Karpas-422 (cell line): ENCODE measurements around the gene C22orf42. TPM values are rescaled to one million over a fixed set of nuclear protein-coding genes. Genes with fewer than 3 reads are reported as not detected.
"Not testable (repeated sequence)": the region's sequence is repeated elsewhere in the genome, so short reads cannot be mapped to it uniquely, and the experiment has no call there.

Source experiments
- DNase-seq: peaks from one replicate; pipeline ENCODE4 v3.0.0-alpha.2; 2015
- H2AFZ ChIP-seq: fragments of 200-600 bp; sonication (generic); 2 replicates; pipeline ENCODE4 v1.6.1; 2014; ENCODE audit warnings: antibody characterized with exemption, low read length, mixed read lengths
- H3K27ac ChIP-seq: fragments of 200-600 bp; sonication (generic); 2 replicates; pipeline ENCODE4 v1.5.1; 2014; ENCODE audit warnings: mild to moderate bottlenecking, low read length, moderate library complexity
- H3K27me3 ChIP-seq: fragments of 200-600 bp; sonication (generic); 2 replicates; pipeline ENCODE4 v1.6.1; 2014; ENCODE audit warnings: low read length, mixed read lengths
- H3K36me3 ChIP-seq: fragments of 200-600 bp; sonication (generic); 2 replicates; pipeline ENCODE4 v1.6.1; 2014; ENCODE audit warnings: low read length, mixed read lengths; ENCODE audit not compliant: insufficient read depth
- H3K4me1 ChIP-seq: fragments of 200-600 bp; sonication (generic); 2 replicates; pipeline ENCODE4 v1.6.1; 2014; ENCODE audit warnings: mild to moderate bottlenecking, low read length, mixed read lengths
- H3K4me2 ChIP-seq: fragments of 200-600 bp; sonication (generic); 2 replicates; pipeline ENCODE4 v1.6.1; 2014; ENCODE audit warnings: low read length, low read depth, mild to moderate bottlenecking; ENCODE audit not compliant: poor library complexity, severe bottlenecking
- H3K4me3 ChIP-seq: fragments of 200-600 bp; sonication (generic); 2 replicates; pipeline ENCODE4 v1.5.1; 2014; ENCODE audit warnings: mild to moderate bottlenecking, antibody characterized with exemption, low read length, mixed read lengths
- H3K79me2 ChIP-seq: fragments of 200-600 bp; sonication (generic); 2 replicates; pipeline ENCODE4 v1.6.1; 2014; ENCODE audit warnings: mild to moderate bottlenecking, low read length, mixed read lengths
- H3K9ac ChIP-seq: fragments of 200-600 bp; sonication (generic); 2 replicates; pipeline ENCODE4 v1.6.0; 2014; ENCODE audit warnings: low read length
- H3K9me2 ChIP-seq: fragments of 200-600 bp; sonication (generic), shearing (Covaris generic); replicated peaks from 2 replicates; pipeline ENCODE4 v1.6.0; 2014; ENCODE audit warnings: mild to moderate bottlenecking, low read length, moderate library complexity; ENCODE audit not compliant: insufficient read depth
- H3K9me3 ChIP-seq: fragments of 300-700, 200-600 bp; sonication (generic); 2 replicates; pipeline ENCODE4 v1.6.1; 2014; ENCODE audit warnings: low read length, mixed read lengths
- H4K20me1 ChIP-seq: fragments of 200-600 bp; sonication (generic); 2 replicates; pipeline ENCODE4 v1.6.1; 2014; ENCODE audit warnings: mild to moderate bottlenecking, antibody characterized with exemption, low read length, low read depth; ENCODE audit not compliant: insufficient read depth
- total RNA-seq: library from RNA; depleted of rRNA; stranded (reverse); fragments of >200 nt; shearing (Covaris generic); gene quantifications from 2 replicates; pipeline ENCODE4 v1.2.3, GENCODE V29; 2014; ENCODE audit warnings: low replicate concordance

Gene C22orf42
- total RNA-seq, 1 experiment from 2014 or later: not detected

DNA sequence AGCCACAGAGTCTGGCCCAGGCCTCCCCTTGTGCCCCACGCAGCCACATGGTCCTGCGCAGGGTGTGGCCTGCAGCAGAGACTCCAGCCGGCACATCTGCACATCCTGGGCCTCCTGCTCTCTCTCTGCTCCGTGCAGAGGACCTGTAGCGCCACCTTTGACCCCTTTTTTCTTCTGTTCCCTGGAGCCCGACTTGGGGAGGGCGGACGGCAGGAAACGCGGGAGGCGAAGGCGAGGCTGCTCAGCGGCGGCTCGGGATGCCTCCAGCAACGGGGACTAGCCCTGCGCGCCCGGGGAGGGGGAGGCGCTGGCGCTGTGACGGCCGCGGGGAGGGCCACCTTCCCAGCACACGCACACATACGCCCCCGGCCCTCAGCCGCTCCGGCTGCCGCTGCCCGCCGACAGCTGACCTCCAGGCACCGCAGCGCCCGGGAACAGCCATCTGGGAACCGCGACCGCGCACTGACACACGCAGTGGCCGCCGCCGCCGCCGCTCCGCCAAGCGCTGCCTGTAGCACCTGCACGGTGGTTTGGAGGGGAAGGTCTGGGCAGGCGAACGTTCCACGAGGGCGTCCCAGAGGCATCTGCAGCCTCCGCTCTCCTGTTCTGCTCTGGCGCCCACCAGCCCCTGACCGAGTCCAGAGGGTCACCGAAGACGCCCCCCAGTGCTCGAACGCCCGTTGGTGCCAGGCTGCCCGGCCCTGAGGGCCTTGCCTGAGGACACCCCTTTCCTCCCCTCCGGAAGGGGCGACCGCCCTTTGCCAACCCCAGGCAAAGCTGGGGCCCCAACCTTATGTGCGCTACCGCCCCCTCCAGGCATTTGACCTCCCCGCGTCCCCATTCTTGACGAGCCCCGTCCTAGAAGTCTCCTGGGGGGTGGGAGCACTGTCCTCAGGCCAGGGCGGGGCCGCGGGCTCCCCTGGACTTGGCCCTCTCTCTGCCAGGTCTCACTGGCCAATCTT is 16.9 kb upstream of the C22orf42 start:
- Histone ChIP-seq H3K27ac (no peak overlapping the region), H3K4me3 (no peak overlapping the region), H3K4me1 (no peaks in the 10 kb centered on the region), H3K9me2 (no peaks in the 10 kb centered on the region), H3K79me2 (no peaks in the 10 kb centered on the region), H3K27me3 (no peaks in the 10 kb centered on the region), H2AFZ (no peak overlapping the region), H3K4me2 (no peak overlapping the region), H3K36me3 (no peaks in the 10 kb centered on the region), H4K20me1 (no peaks in the 10 kb centered on the region), H3K9me3 (no peaks in the 10 kb centered on the region), H3K9ac (no peak overlapping the region)
- no peak for DNase-seq

DNA sequence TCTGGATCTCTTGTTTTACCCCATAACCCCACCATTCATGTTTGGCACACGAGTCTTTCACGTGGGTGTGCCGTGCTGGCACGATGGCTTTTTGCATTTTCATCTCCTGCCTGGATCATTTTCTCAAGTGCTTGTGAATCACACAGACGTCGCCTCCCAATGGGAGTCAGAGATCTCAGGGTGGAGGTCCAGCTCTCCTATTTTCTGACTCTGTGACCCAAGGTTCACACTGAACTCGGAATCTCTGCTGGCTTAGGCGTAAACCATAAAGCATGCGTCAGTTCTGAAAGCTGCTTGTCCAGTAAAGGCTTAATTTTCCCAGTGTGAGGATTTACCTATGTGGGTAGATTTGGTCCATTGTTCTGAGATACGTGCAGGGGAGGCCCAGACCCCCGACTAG is 16.0 kb upstream of the C22orf42 start:
- Histone ChIP-seq H3K4me3 (no peak overlapping the region), H3K9me2 (no peaks in the 10 kb centered on the region), H3K9ac (no peak overlapping the region), H4K20me1 (no peaks in the 10 kb centered on the region), H3K79me2 (no peaks in the 10 kb centered on the region), H3K27me3 (no peaks in the 10 kb centered on the region), H3K27ac (no peak overlapping the region), H3K36me3 (no peaks in the 10 kb centered on the region), H3K4me1 (no peaks in the 10 kb centered on the region), H3K4me2 (no peak overlapping the region), H2AFZ (no peak overlapping the region), H3K9me3 (no peaks in the 10 kb centered on the region)
- no peak for DNase-seq

DNA sequence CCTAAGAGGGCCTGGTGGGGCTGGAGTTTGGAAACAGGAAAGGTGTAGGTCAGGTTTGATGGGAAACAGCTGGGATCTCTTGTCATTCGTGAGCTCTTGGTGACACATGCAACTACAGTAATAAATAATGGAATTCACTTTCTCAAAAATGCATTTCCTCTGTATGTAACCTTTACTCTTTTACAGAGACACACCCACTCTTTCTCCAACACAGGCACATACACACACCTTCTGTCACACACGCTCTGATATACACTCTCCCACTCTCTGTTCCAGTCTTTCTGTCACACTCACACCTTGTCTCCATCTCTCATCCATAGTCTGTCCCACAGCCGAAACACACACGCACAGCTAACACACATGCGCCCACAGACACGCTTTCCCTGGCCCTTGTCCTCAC is 6.6 kb upstream of the C22orf42 start:
- Histone ChIP-seq H3K27me3 (no peaks in the 10 kb centered on the region), H2AFZ (no peak overlapping the region), H3K9me3 (no peaks in the 10 kb centered on the region), H3K4me3 (no peak overlapping the region), H3K4me1 (no peaks in the 10 kb centered on the region), H3K9me2 (no peaks in the 10 kb centered on the region), H3K79me2 (no peaks in the 10 kb centered on the region), H3K36me3 (no peaks in the 10 kb centered on the region), H3K9ac (no peak overlapping the region), H3K4me2 (no peak overlapping the region), H3K27ac (no peak overlapping the region), H4K20me1 (no peaks in the 10 kb centered on the region)
- no peak for DNase-seq

DNA sequence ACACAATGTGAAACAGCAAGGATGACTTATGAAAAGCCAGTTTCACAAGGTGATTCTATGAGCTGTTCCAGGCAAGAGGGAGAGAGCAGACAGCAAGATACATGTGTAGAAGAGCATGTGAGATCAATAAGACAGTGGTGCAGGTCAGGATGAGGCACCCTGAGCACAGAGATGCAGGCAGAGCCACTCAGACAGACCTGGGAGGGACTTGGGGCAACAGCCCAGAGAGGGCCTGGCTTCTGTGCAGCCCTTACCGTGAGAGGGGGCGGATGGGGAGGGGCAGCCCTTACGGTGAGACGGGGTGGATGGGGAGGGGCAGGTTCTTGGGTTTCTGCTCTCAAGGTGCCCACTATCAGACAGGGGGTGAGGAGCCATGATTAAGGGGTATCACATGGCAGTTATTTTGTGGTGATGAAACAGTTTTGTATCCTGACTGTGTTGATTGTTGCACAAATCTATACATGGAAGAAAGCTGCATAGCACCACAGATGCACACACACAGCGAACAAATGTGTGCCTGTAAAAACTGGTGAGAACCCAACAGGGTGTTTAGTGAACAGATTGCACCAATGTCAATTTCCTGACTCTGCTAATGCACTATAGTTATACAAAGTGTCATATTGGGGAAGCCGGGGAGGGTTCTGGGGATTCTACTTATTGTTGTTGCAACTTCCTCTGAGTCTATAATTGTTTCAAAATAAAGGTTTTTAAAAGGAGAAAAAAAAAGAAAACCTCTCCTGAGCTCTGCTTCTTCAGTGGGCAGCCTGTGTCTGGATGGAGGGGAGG is 5.2 kb upstream of the C22orf42 start:
- Histone ChIP-seq H3K27ac (no peak overlapping the region), H3K36me3 (no peaks in the 10 kb centered on the region), H2AFZ (no peak overlapping the region), H3K9ac (no peak overlapping the region), H4K20me1 (no peaks in the 10 kb centered on the region), H3K27me3 (no peaks in the 10 kb centered on the region), H3K9me3 (no peaks in the 10 kb centered on the region), H3K4me2 (no peak overlapping the region), H3K79me2 (no peaks in the 10 kb centered on the region), H3K9me2 (no peaks in the 10 kb centered on the region), H3K4me3 (no peak overlapping the region), H3K4me1 (no peaks in the 10 kb centered on the region)
- no peak for DNase-seq

DNA sequence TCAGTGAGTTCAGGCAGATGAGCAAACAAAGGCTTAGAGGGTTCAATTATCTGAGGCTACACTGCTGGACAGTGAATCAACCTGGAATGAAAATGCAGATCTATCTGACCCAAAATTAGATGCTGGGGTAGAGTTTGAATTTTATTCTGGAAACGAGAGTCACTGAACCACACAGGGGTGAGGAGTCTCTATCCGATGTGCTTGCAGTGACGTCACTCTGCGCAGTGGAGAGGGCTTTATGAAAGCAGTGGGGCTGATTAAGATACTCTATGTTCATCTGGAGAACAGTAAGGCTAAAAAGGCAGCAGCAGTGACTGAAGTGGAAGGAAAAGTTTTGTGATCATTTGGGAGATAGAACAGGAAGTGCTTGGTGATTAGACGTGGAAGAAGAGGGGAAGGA is 1.3 kb upstream of the C22orf42 start:
- H3K4me3 ChIP-seq, H3K4me1 ChIP-seq, H3K79me2 ChIP-seq, H3K27ac ChIP-seq, H4K20me1 ChIP-seq, H3K36me3 ChIP-seq, H3K27me3 ChIP-seq, DNase-seq, H3K9ac ChIP-seq, H2AFZ ChIP-seq, H3K9me3 ChIP-seq, H3K9me2 ChIP-seq, H3K4me2 ChIP-seq: not testable (repeated sequence)

DNA sequence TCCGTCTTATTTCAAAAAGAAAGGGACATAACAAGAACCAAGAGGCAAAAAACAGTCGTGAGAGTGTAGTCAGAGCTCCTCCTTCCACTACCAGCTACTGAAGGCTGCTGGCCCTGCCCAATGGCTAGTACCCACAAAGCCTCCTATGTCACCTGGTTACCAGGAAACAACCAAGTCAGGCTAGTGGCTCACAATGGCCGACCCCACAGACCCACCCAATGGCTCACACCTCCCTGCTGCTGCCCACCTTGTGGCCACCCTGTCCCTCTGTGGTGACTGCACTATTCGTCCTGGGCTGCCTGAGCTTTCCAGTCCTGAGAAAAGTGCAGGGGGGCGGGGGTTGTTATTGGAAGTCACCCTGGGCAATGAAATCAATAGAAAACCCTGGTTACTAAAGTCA is 1.5 kb downstream of the C22orf42 start:
- not testable (repeated sequence) for H3K4me1 ChIP-seq, H3K9me3 ChIP-seq, H3K27ac ChIP-seq, H3K4me2 ChIP-seq, H3K36me3 ChIP-seq, H2AFZ ChIP-seq, H3K9me2 ChIP-seq, H4K20me1 ChIP-seq, DNase-seq, H3K9ac ChIP-seq, H3K79me2 ChIP-seq, H3K27me3 ChIP-seq, H3K4me3 ChIP-seq

DNA sequence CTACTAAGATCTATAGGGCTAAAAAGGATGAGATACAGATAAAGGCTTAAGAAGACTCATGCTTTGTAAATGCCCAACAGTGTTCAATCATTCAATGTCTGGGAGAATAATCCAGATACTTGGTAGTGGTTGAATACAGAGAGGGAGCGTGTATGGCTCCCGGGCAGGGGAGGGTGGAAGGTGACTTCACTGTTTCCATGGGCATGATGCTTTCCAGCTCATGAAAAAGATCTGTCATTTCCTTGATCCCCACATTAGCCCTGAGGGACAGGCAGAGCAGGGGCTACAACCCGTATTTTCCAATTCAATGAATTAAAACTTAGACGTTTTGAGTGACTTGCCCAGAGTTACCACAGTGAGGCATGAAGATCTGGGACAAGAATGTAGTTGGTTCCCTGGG is 4.4 kb downstream of the C22orf42 start:
- H3K4me1 ChIP-seq, H3K36me3 ChIP-seq, H3K27ac ChIP-seq, H3K4me3 ChIP-seq, H3K9ac ChIP-seq, H3K9me2 ChIP-seq, H3K4me2 ChIP-seq, H3K79me2 ChIP-seq, H3K9me3 ChIP-seq, H3K27me3 ChIP-seq, H4K20me1 ChIP-seq, H2AFZ ChIP-seq, DNase-seq: not testable (repeated sequence)

DNA sequence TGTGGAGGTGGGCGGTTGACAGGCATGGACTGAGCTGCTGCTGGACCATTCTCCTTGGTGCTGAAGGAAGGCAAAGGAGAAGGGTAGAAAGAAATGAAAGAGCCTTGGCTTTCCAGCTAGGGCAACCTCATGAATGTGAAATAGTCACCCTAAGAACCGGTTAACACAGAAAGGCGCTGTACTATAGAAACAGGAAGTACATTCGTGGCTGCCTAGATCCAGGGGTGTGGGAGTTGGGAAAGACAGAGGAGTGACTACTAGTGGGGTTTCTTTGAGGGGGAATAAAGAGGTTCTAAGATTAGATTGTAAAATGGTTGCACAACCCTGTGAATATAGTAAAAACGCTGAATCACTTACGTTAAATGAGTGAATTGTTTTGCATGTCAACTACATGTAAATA is 7.5 kb downstream of the C22orf42 start:
- H2AFZ ChIP-seq, H3K9me3 ChIP-seq, H3K27ac ChIP-seq, H3K9ac ChIP-seq, H3K4me2 ChIP-seq, H3K9me2 ChIP-seq, H3K79me2 ChIP-seq, H3K4me1 ChIP-seq, H3K36me3 ChIP-seq, H3K4me3 ChIP-seq, H4K20me1 ChIP-seq, DNase-seq, H3K27me3 ChIP-seq: not testable (repeated sequence)
